Neuronal stem cell (in vitro differentiated cells): ENCODE results near the gene ABCC1.

ENCODE experiments used
- DNase-seq: peaks from one replicate; pipeline ENCODE4 v3.0.0-alpha.2; 2013; ENCODE audit warnings: low spot score
- H2AFZ ChIP-seq: one replicate; pipeline ENCODE4 v1.6.1; 2013; ENCODE audit warnings: mild to moderate bottlenecking, low read length, inconsistent platforms
- H2AK5ac ChIP-seq: 2 replicates; pipeline ENCODE4 v1.6.1; 2013; ENCODE audit warnings: low read depth, mild to moderate bottlenecking, inconsistent platforms, low read length, moderate library complexity, mixed read lengths
- H2BK120ac ChIP-seq: 2 replicates; pipeline ENCODE4 v1.6.1; 2013; ENCODE audit warnings: low read depth, mild to moderate bottlenecking, inconsistent platforms, low read length, moderate library complexity, mixed read lengths
- H2BK12ac ChIP-seq: one replicate; pipeline ENCODE4 v1.6.1; 2013; ENCODE audit warnings: low read length, inconsistent platforms
- H2BK15ac ChIP-seq: 2 replicates; pipeline ENCODE4 v1.6.1; 2013; ENCODE audit warnings: mild to moderate bottlenecking, low read length, inconsistent platforms, mixed read lengths
- H2BK5ac ChIP-seq: one replicate; pipeline ENCODE4 v1.6.1; 2013; ENCODE audit warnings: inconsistent platforms, mild to moderate bottlenecking, low read length, moderate library complexity
- H3K14ac ChIP-seq: one replicate; pipeline ENCODE4 v1.6.1; 2013; ENCODE audit warnings: low read length, inconsistent platforms
- H3K18ac ChIP-seq: 2 replicates; pipeline ENCODE4 v1.6.1; 2013; ENCODE audit warnings: low read length, inconsistent platforms
- H3K23ac ChIP-seq: 2 replicates; pipeline ENCODE4 v1.6.1; 2013; ENCODE audit warnings: low read depth, mild to moderate bottlenecking, mixed read lengths, low read length, inconsistent platforms; ENCODE audit not compliant: poor library complexity
- H3K27ac ChIP-seq: replicated peaks from 3 replicates; pipeline ENCODE4 v1.5.1; 2013; ENCODE audit warnings: low read length, inconsistent platforms
- H3K27me3 ChIP-seq, 3 experiments: 2 replicates each; pipeline ENCODE4 v1.6.1; 2013; ENCODE audit warnings: low read length in 3 of 3, mild to moderate bottlenecking in 2 of 3, inconsistent platforms in 1 of 3, low read depth in 1 of 3, mixed read lengths in 1 of 3, moderate library complexity in 1 of 3; ENCODE audit not compliant: control insufficient read depth in 3 of 3, insufficient read depth in 3 of 3
- H3K36me3 ChIP-seq, 2 donors: replicated peaks in 1 of 2; 2 replicates each; pipeline ENCODE4 v1.6.1; 2013; ENCODE audit warnings: low read length in 2 of 2; ENCODE audit not compliant: control insufficient read depth in 2 of 2, insufficient read depth in 2 of 2
- H3K4ac ChIP-seq: 2 replicates; pipeline ENCODE4 v1.6.1; 2013; ENCODE audit warnings: inconsistent platforms, mild to moderate bottlenecking, low read length, moderate library complexity
- H3K4me1 ChIP-seq, 2 donors: 1 replicate in 1 of 2; 2 replicates in 1 of 2; pipeline ENCODE4 v1.6.1; 2013; ENCODE audit warnings: low read length in 2 of 2, low read depth in 1 of 2; ENCODE audit not compliant: control insufficient read depth in 2 of 2, insufficient read depth in 1 of 2
- H3K4me2 ChIP-seq: one replicate; pipeline ENCODE4 v1.6.1; 2013; ENCODE audit warnings: mild to moderate bottlenecking, low read length, inconsistent platforms; ENCODE audit not compliant: insufficient read depth, poor library complexity, severe bottlenecking
- H3K4me3 ChIP-seq, 2 donors: 2 replicates each; pipeline ENCODE4 v1.5.1; 2013; ENCODE audit warnings: low read length in 2 of 2, mild to moderate bottlenecking in 2 of 2, inconsistent platforms in 1 of 2, moderate library complexity in 1 of 2
- H3K79me1 ChIP-seq: one replicate; pipeline ENCODE4 v1.6.1; 2013; ENCODE audit warnings: low read depth, mild to moderate bottlenecking, inconsistent platforms, low read length, moderate library complexity
- H3K9ac ChIP-seq: one replicate; pipeline ENCODE4 v1.6.1; 2013; ENCODE audit warnings: mild to moderate bottlenecking, low read depth, low read length, inconsistent platforms; ENCODE audit not compliant: poor library complexity
- H3K9me3 ChIP-seq, 2 donors: replicated peaks in 1 of 2; 2 replicates each; pipeline versions ENCODE3 to v1.6.1; 2013; ENCODE audit warnings: low read length in 2 of 2, mild to moderate bottlenecking in 2 of 2, inconsistent platforms in 1 of 2, low read depth in 1 of 2, mixed read lengths in 1 of 2, moderate library complexity in 1 of 2; ENCODE audit not compliant: control insufficient read depth in 2 of 2, insufficient read depth in 1 of 2
- H4K8ac ChIP-seq: one replicate; pipeline ENCODE4 v1.6.1; 2013; ENCODE audit warnings: low read depth, mild to moderate bottlenecking, inconsistent platforms, low read length, moderate library complexity
- H4K91ac ChIP-seq: one replicate; pipeline ENCODE4 v1.6.1; 2013; ENCODE audit warnings: low read length, low read depth, mild to moderate bottlenecking, inconsistent platforms; ENCODE audit not compliant: poor library complexity
- WGBS, 2 donors: extraction: QIAGEN DNeasy Blood & Tissue Kit; methylation state at CpG; one replicate each; pipeline ENCODE4 v1.1.7; 2013; ENCODE audit warnings: missing lambda C conversion rate in 2 of 2, mixed read lengths in 1 of 2; ENCODE audit not compliant: insufficient read length in 2 of 2, insufficient replicate concordance in 1 of 2; ENCODE audit errors: extremely low coverage in 2 of 2; 5-methylcytosine and 5-hydroxymethylcytosine counted together

The ABCC1 gene

GRCh38 chr16:16139806-16140205 lies 190.4 kb downstream of the ABCC1 start:
- Histone ChIP-seq H2BK15ac (no peak overlapping the region), H3K4ac (no peak overlapping the region), H2AK5ac (no peak overlapping the region), H3K18ac (no peak overlapping the region), H3K23ac (no peak overlapping the region), H2BK12ac (no peak overlapping the region), H3K79me1 (no peaks in the 10 kb centered on the region), H3K4me2 (no peak overlapping the region), H3K9ac (no peak overlapping the region), H3K36me3 (peaks cover 17 to 28% of the 10 kb centered on the region in 2 donors), H2BK5ac (no peak overlapping the region), H3K4me1 (no peaks in the 10 kb centered on the region), H3K9me3 (no peaks in the 10 kb centered on the region), H4K8ac (no peak overlapping the region), H3K27me3 (no peaks in the 10 kb centered on the region), H2AFZ (no peak overlapping the region), H2BK120ac (no peak overlapping the region), H3K27ac (no peak overlapping the region), H3K14ac (no peak overlapping the region), H4K91ac (no peak overlapping the region), H3K4me3 (no peak overlapping the region)
- WGBS, 2 donors, result no CpG with 5 or more reads among the region's 7 CpGs
- DNase-seq, result no peak

- H3K23ac ChIP-seq, result no peak overlapping the region
- no peak overlapping the region for H2AFZ ChIP-seq
- no peak overlapping the region for H2BK12ac ChIP-seq
- no peak overlapping the region for H4K8ac ChIP-seq
- no peak overlapping the region for H3K4me2 ChIP-seq
- no peak overlapping the region for H2BK120ac ChIP-seq
- no peak overlapping the region for H3K27ac ChIP-seq
- no peak overlapping the region for H2AK5ac ChIP-seq
- H3K27me3 ChIP-seq, result no peaks in the 10 kb centered on the region
- H3K18ac ChIP-seq, result no peak overlapping the region
- no peak overlapping the region for H4K91ac ChIP-seq
- no peaks in the 10 kb centered on the region for H3K4me1 ChIP-seq
- no peak overlapping the region for H3K4me3 ChIP-seq
- no peak overlapping the region for H3K9ac ChIP-seq
- no peak overlapping the region for H3K4ac ChIP-seq
- no peaks in the 10 kb centered on the region for H3K79me1 ChIP-seq
- H3K9me3 ChIP-seq, result no peaks in the 10 kb centered on the region
- H2BK15ac ChIP-seq, result no peak overlapping the region
- WGBS, 2 donors, result no CpG with 5 or more reads among the region's 4 CpGs
- H3K36me3 ChIP-seq, result peaks cover 17 to 30% of the 10 kb centered on the region in 2 donors
- H2BK5ac ChIP-seq, result no peak overlapping the region
- H3K14ac ChIP-seq, result no peak overlapping the region
- no peak for DNase-seq
These were observed 191.1 kb downstream of the ABCC1 start for GRCh38 chr16:16140537-16140936.

- Histone ChIP-seq H3K36me3 (peaks cover 17 to 31% of the 10 kb centered on the region in 2 donors), H2BK15ac (no peak overlapping the region), H3K4me3 (peak overlapping the region in 1 of 2 donors; percentile 5), H4K8ac (no peak overlapping the region), H3K4me1 (no peaks in the 10 kb centered on the region), H3K79me1 (no peaks in the 10 kb centered on the region), H3K9ac (no peak overlapping the region), H3K4me2 (no peak overlapping the region), H2BK12ac (no peak overlapping the region), H3K14ac (no peak overlapping the region), H2BK5ac (no peak overlapping the region), H3K23ac (no peak overlapping the region), H3K9me3 (no peaks in the 10 kb centered on the region), H2AFZ (no peak overlapping the region), H4K91ac (no peak overlapping the region), H3K27ac (no peak overlapping the region), H3K18ac (no peak overlapping the region), H3K27me3 (no peaks in the 10 kb centered on the region), H2AK5ac (no peak overlapping the region), H3K4ac (no peak overlapping the region), H2BK120ac (no peak overlapping the region)
- no peak for DNase-seq
- no CpG with 5 or more reads among the region's 11 CpGs for WGBS, 2 donors
These were observed 191.7 kb downstream of the ABCC1 start for GRCh38 chr16:16141141-16141540.

- no peaks in the 10 kb centered on the region for H3K79me1 ChIP-seq
- no peak overlapping the region for H3K4me3 ChIP-seq
- H3K4ac ChIP-seq, result no peak overlapping the region
- H3K9ac ChIP-seq, result no peak overlapping the region
- no peak overlapping the region for H4K8ac ChIP-seq
- no peak overlapping the region for H2BK15ac ChIP-seq
- H4K91ac ChIP-seq, result no peak overlapping the region
- WGBS, 2 donors, result no CpG with 5 or more reads among the region's 7 CpGs
- H2AFZ ChIP-seq, result no peak overlapping the region
- no peak overlapping the region for H3K23ac ChIP-seq
- no peak overlapping the region for H3K4me2 ChIP-seq
- H2BK120ac ChIP-seq, result no peak overlapping the region
- H3K36me3 ChIP-seq, result peaks cover 10 to 27% of the 10 kb centered on the region in 2 donors
- no peak overlapping the region for H2AK5ac ChIP-seq
- DNase-seq, result no peak
- no peak overlapping the region for H2BK5ac ChIP-seq
- H3K14ac ChIP-seq, result no peak overlapping the region
- H3K18ac ChIP-seq, result no peak overlapping the region
- H3K9me3 ChIP-seq, result no peaks in the 10 kb centered on the region
- H3K4me1 ChIP-seq, result no peaks in the 10 kb centered on the region
- H2BK12ac ChIP-seq, result no peak overlapping the region
- no peaks in the 10 kb centered on the region for H3K27me3 ChIP-seq
- no peak overlapping the region for H3K27ac ChIP-seq
These were observed 192.5 kb downstream of the ABCC1 start for GRCh38 chr16:16141784-16142396.
